ENCODE measurements around the gene FRMPD3. TPM values are rescaled to one million over a fixed set of nuclear protein-coding genes. Genes with fewer than 3 reads are reported as not detected.
A peak's percentile ranks its signal among the peaks of the same experiment; 100 is the strongest.

FRMPD3 gene
- total RNA-seq, 1 experiment from 2014 or later: not detected

DNA sequence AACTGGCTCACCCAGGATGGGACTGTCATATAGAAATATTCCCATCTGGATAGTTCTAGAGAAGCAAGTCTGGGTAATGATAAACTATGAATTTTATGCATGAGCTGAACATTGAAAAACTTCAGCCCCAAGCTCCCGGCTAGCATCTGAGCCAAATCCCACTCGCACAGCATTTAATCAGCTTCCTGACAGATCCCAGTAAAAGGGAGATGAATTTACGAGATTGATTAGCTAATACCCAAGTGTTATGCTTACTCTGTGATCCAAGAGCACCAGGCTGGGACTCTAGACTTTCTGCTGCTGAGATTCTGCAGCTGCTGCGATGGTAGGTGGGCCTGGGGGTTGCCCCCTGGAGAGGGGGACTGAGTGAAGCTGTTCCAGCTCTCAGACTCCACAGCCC lies 28.0 kb downstream of the FRMPD3 start:
- DNase-seq (ENCODE audit: unreplicated experiment): no peak
- Mint-ChIP-seq H3K27me3 (ENCODE audit: insufficient read depth, unreplicated experiment) (peaks cover 85% of the 10 kb centered on the region), H3K27ac (ENCODE audit: low read depth, unreplicated experiment) (no peak overlapping the region), H3K4me1 (ENCODE audit: insufficient read depth, unreplicated experiment) (no peaks in the 10 kb centered on the region), H3K9me3 (ENCODE audit: unreplicated experiment) (no peaks in the 10 kb centered on the region), H3K4me3 (ENCODE audit: unreplicated experiment) (no peak overlapping the region), H3K36me3 (ENCODE audit: insufficient read depth, unreplicated experiment) (no peaks in the 10 kb centered on the region)
- ChIA-PET POLR2A (interaction anchor here (0.7 kb wide), 1 partner anchor 8 kb away, joined by 3 read pairs; no protein-coding TSS in a partner anchor), CTCF (interaction anchor here (1.7 kb wide), 1 partner anchor 13 kb away, joined by 4 read pairs; no protein-coding TSS in a partner anchor)
- TF ChIP-seq, protein P1, sequence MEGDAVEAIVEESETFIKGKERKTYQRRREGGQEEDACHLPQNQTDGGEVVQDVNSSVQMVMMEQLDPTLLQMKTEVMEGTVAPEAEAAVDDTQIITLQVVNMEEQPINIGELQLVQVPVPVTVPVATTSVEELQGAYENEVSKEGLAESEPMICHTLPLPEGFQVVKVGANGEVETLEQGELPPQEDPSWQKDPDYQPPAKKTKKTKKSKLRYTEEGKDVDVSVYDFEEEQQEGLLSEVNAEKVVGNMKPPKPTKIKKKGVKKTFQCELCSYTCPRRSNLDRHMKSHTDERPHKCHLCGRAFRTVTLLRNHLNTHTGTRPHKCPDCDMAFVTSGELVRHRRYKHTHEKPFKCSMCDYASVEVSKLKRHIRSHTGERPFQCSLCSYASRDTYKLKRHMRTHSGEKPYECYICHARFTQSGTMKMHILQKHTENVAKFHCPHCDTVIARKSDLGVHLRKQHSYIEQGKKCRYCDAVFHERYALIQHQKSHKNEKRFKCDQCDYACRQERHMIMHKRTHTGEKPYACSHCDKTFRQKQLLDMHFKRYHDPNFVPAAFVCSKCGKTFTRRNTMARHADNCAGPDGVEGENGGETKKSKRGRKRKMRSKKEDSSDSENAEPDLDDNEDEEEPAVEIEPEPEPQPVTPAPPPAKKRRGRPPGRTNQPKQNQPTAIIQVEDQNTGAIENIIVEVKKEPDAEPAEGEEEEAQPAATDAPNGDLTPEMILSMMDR (IDR thresholded peaks at IDR 0.05; ENCODE audit: unreplicated experiment): no peak
- no TSS peak for BruUV-seq (replicated peaks)
- intact Hi-C loops (cut with micrococcal nuclease): no loop called here

DNA sequence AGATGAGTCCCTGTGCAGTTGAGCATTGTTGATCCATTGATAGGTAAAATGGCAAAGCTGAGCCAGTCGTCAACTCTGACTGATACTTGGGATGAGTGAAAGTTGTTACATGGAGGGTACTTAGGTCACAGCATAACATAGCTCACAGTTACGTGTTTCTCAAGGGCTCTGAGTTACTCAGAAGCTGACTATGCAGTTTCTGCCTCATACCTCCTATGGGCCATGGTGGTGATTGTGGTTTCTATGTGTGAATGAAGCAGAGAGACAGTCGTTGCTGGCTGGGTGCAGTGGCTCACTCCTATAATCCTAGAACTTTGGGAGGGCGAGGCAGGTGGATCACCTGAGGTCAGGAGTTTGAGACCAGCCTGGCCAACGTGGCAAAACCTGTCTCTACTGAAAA lies 30.8 kb downstream of the FRMPD3 start:
- Mint-ChIP-seq H3K27me3 (ENCODE audit: insufficient read depth, unreplicated experiment) (peaks cover 87% of the 10 kb centered on the region), H3K36me3 (ENCODE audit: insufficient read depth, unreplicated experiment) (no peaks in the 10 kb centered on the region), H3K9me3 (ENCODE audit: unreplicated experiment) (no peaks in the 10 kb centered on the region), H3K4me1 (ENCODE audit: insufficient read depth, unreplicated experiment) (no peaks in the 10 kb centered on the region), H3K27ac (ENCODE audit: low read depth, unreplicated experiment) (no peak overlapping the region), H3K4me3 (ENCODE audit: unreplicated experiment) (no peak overlapping the region)
- intact Hi-C loops (cut with micrococcal nuclease): no loop called here
- ChIA-PET CTCF (no interaction called here), POLR2A (no interaction called here)
- TF ChIP-seq, protein P1 (IDR thresholded peaks at IDR 0.05; ENCODE audit: unreplicated experiment): no peak
- BruUV-seq (replicated peaks): no TSS peak
- DNase-seq (ENCODE audit: unreplicated experiment): no peak

DNA sequence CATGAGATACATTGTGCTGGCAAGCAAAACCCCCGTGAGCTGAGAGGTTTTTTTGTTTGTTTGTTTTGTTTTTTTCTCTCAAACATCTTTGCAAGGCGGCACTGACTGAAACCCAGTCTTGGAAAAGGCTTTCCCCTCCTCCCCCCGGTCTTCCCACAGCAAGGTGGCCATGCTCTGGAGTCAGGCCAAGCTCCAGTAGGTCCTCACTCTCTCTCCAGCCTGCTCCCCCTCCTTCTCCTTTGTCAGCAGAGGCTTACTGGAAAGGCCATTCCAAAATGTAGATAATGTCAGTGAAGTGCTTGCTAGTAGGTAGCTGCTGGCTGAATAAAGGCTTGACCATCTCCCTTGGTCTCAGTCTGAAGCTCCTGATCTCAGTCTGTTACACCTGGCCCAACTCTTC lies 32.6 kb downstream of the FRMPD3 start:
- Mint-ChIP-seq H3K4me3 (ENCODE audit: unreplicated experiment) (no peak overlapping the region), H3K4me1 (ENCODE audit: insufficient read depth, unreplicated experiment) (no peaks in the 10 kb centered on the region), H3K36me3 (ENCODE audit: insufficient read depth, unreplicated experiment) (no peaks in the 10 kb centered on the region), H3K9me3 (ENCODE audit: unreplicated experiment) (no peaks in the 10 kb centered on the region), H3K27ac (ENCODE audit: low read depth, unreplicated experiment) (no peak overlapping the region), H3K27me3 (ENCODE audit: insufficient read depth, unreplicated experiment) (peaks cover 73% of the 10 kb centered on the region)
- intact Hi-C loops (cut with micrococcal nuclease): no loop called here
- TF ChIP-seq, protein P1 (IDR thresholded peaks at IDR 0.05; ENCODE audit: unreplicated experiment): no peak
- CTCF ChIA-PET: no interaction called here
- DNase-seq (ENCODE audit: unreplicated experiment): no peak
- BruUV-seq (replicated peaks): no TSS peak
- POLR2A ChIA-PET: no interaction called here

GRCh38 chrX:107484002-107484726 lies 34.7 kb downstream of the FRMPD3 start:
- BruUV-seq (replicated peaks): no TSS peak
- Mint-ChIP-seq H3K4me1 (ENCODE audit: insufficient read depth, unreplicated experiment) (no peaks in the 10 kb centered on the region), H3K9me3 (ENCODE audit: unreplicated experiment) (no peaks in the 10 kb centered on the region), H3K36me3 (ENCODE audit: insufficient read depth, unreplicated experiment) (no peaks in the 10 kb centered on the region), H3K27ac (ENCODE audit: low read depth, unreplicated experiment) (no peak overlapping the region), H3K4me3 (ENCODE audit: unreplicated experiment) (no peak overlapping the region), H3K27me3 (ENCODE audit: insufficient read depth, unreplicated experiment) (peaks cover 67% of the 10 kb centered on the region)
- intact Hi-C loops (cut with micrococcal nuclease): no loop called here
- peak; percentile 29 for DNase-seq (ENCODE audit: unreplicated experiment)
- TF ChIP-seq, protein P1 (IDR thresholded peaks at IDR 0.05; ENCODE audit: unreplicated experiment): no peak
- ChIA-PET POLR2A (no interaction called here), CTCF (interaction anchor here (0.6 to 1.3 kb wide), 5 partner anchors 9 to 485 kb away, joined by 3 to 4 read pairs (median 3); no protein-coding TSS in a partner anchor)
